Body of pancreas (tissue), 4 donors: ENCODE results near the gene SYTL5.

ENCODE experiments used
- CTCF ChIP-seq, 7 experiments: fragments of 450-650 bp in 4 of 7; fragments of 200-600 bp in 3 of 7; sonication (generic) in 3 of 7; IDR thresholded peaks; one replicate each; pipeline ENCODE4 v1.5.1; 2016 to 2019; ENCODE audit warnings: antibody characterized with exemption in 7 of 7
- POLR2A ChIP-seq, 3 donors: fragments of 450-650 bp; IDR thresholded peaks; one replicate each; pipeline ENCODE4 v1.6.1; 2016; ENCODE audit warnings: antibody characterized with exemption in 3 of 3, mild to moderate bottlenecking in 2 of 3

GRCh38 chrX:37967714-37968113 is 38.6 kb upstream of the SYTL5 start:
- TF ChIP-seq CTCF (IDR thresholded peaks at IDR 0.05), result no peak
- no peak for TF ChIP-seq POLR2A (IDR thresholded peaks at IDR 0.05)
